Astrocyte (in vitro differentiated cells and primary cell): ENCODE results near the gene EXOC4. TPM values are rescaled to one million over a fixed set of nuclear protein-coding genes. Genes with fewer than 3 reads are reported as not detected.
A peak's percentile ranks its signal among the peaks of the same experiment; 100 is the strongest.

Experiments used
- DNase-seq: peaks from one replicate; pipeline ENCODE4 v3.0.0-alpha.2; 2010; ENCODE audit warnings: low read depth
- FAIRE-seq: peaks from 2 replicates; lab custom pipeline; 2011; peaks lifted over from hg19 to GRCh38; lab: Jason Lieb, UNC
- H2AFZ ChIP-seq: 2 replicates; pipeline ENCODE4 v1.6.0; 2012; ENCODE audit warnings: low read depth, low read length, inconsistent platforms
- H3K27ac ChIP-seq: 2 replicates; pipeline ENCODE4 v1.5.1; 2011; ENCODE audit warnings: low read depth, low read length, inconsistent platforms
- H3K27me3 ChIP-seq: 2 replicates; pipeline ENCODE4 v1.6.0; 2011; ENCODE audit warnings: low read length, inconsistent platforms; ENCODE audit not compliant: insufficient read depth
- H3K36me3 ChIP-seq: 2 replicates; pipeline ENCODE4 v1.5.1; 2011; ENCODE audit warnings: low read length, inconsistent platforms; ENCODE audit not compliant: insufficient read depth
- H3K4me1 ChIP-seq: 2 replicates; pipeline ENCODE4 v1.5.1; 2011; ENCODE audit warnings: low read length, inconsistent platforms; ENCODE audit not compliant: insufficient read depth
- H3K4me2 ChIP-seq: 2 replicates; pipeline ENCODE4 v1.6.0; 2012; ENCODE audit warnings: low read length, inconsistent platforms
- H3K4me3 ChIP-seq: 2 replicates; pipeline ENCODE4 v1.5.1; 2011; ENCODE audit warnings: low read depth, mild to moderate bottlenecking, low read length, inconsistent platforms; ENCODE audit not compliant: insufficient read depth
- H3K79me2 ChIP-seq: 2 replicates; pipeline ENCODE4 v1.6.0; 2012; ENCODE audit warnings: mild to moderate bottlenecking, low read length, inconsistent platforms; ENCODE audit not compliant: insufficient read depth
- H3K9ac ChIP-seq: 2 replicates; pipeline ENCODE4 v1.6.0; 2012; ENCODE audit warnings: mild to moderate bottlenecking, low read length, inconsistent platforms
- H3K9me3 ChIP-seq: 2 replicates; pipeline ENCODE4 v1.5.1; 2012; ENCODE audit warnings: low read depth, mild to moderate bottlenecking, low read length, inconsistent platforms; ENCODE audit not compliant: insufficient read depth
- H4K20me1 ChIP-seq: 2 replicates; pipeline ENCODE4 v1.6.0; 2012; ENCODE audit warnings: low read length, inconsistent platforms; ENCODE audit not compliant: insufficient read depth
- H3K27ac Mint-ChIP-seq: one replicate; pipeline ENCODE4 v1.8.0; 2021; ENCODE audit warnings: mild to moderate bottlenecking, mixed read lengths; ENCODE audit not compliant: unreplicated experiment
- H3K27me3 Mint-ChIP-seq: one replicate; pipeline ENCODE4 v1.8.0; 2021; ENCODE audit warnings: low read depth, mixed read lengths; ENCODE audit not compliant: unreplicated experiment
- H3K36me3 Mint-ChIP-seq: one replicate; pipeline ENCODE4 v1.8.0; 2021; ENCODE audit warnings: low read depth, mixed read lengths; ENCODE audit not compliant: unreplicated experiment
- H3K4me1 Mint-ChIP-seq: one replicate; pipeline ENCODE4 v1.8.0; 2021; ENCODE audit warnings: low read depth, mixed read lengths; ENCODE audit not compliant: unreplicated experiment
- H3K4me3 Mint-ChIP-seq: one replicate; pipeline ENCODE4 v1.8.0; 2021; ENCODE audit warnings: mild to moderate bottlenecking, moderate library complexity, mixed read lengths; ENCODE audit not compliant: unreplicated experiment
- H3K9me3 Mint-ChIP-seq: one replicate; pipeline ENCODE4 v1.8.0; 2021; ENCODE audit warnings: mild to moderate bottlenecking, mixed read lengths; ENCODE audit not compliant: unreplicated experiment
- EZH2 ChIP-seq: IDR thresholded peaks from 2 replicates; pipeline ENCODE4 v1.6.1; 2012; ENCODE audit warnings: mild to moderate bottlenecking, low read length, inconsistent platforms; ENCODE audit not compliant: insufficient read depth
- total RNA-seq: library from RNA; stranded (reverse); gene quantifications from 2 replicates; pipeline ENCODE4 v1.2.1, GENCODE V29; 2021
- TF ChIP-seq, protein P1 (sequence below): IDR thresholded peaks from 2 replicates; pipeline ENCODE4 v1.5.1; 2011; ENCODE audit warnings: low read depth, mild to moderate bottlenecking, inconsistent platforms, low read length, moderate library complexity; ENCODE audit not compliant: insufficient read depth

EXOC4 gene
- total RNA-seq, 1 donor from 2014 or later = 57.5 TPM

DNA sequence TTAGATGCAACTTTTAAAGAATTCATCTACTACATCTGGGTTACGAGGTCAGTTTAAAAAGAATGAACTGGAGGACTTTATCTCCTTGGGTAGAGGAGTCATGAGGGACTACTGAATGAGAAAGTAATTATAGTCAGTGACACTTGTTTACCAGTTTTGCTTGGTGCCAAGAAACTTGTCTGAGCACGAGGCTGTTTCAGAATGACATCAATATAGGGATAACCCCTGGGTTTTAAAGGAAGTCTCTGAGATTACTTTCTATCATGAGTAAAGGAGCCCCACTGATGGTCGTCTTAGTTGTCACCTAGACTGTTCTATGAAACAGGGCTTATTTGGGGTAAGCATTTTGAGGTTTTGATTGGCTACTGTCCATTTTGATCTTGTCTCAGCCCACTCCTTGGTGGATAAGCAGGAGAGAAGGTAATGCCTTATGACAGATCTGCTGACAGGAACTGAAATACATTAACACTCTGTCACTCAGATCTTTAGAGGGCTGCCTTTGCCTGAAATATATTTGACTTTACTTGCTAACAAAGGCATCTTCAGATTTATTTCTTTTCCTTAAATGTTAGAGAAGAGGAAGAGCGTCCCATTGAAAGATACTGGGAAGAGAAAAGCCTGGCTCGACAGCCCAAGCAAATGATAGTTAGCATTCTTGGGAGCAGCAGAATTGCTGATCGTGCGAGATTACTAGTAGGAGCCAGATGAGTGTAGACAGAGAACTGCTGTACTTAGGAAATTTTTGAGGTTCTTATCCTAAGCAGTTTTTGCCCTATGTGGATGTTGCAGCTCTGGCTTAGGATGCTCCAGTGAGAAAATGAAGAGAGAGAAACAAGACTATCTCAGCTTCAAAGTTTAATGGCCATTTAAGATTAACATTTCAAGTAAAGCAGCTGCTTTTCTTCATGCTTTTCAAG, 575.1 kb downstream of the EXOC4 start:
- FAIRE-seq = peak; percentile 23
- TF ChIP-seq, protein P1, sequence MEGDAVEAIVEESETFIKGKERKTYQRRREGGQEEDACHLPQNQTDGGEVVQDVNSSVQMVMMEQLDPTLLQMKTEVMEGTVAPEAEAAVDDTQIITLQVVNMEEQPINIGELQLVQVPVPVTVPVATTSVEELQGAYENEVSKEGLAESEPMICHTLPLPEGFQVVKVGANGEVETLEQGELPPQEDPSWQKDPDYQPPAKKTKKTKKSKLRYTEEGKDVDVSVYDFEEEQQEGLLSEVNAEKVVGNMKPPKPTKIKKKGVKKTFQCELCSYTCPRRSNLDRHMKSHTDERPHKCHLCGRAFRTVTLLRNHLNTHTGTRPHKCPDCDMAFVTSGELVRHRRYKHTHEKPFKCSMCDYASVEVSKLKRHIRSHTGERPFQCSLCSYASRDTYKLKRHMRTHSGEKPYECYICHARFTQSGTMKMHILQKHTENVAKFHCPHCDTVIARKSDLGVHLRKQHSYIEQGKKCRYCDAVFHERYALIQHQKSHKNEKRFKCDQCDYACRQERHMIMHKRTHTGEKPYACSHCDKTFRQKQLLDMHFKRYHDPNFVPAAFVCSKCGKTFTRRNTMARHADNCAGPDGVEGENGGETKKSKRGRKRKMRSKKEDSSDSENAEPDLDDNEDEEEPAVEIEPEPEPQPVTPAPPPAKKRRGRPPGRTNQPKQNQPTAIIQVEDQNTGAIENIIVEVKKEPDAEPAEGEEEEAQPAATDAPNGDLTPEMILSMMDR = no peak
- no peak for TF ChIP-seq EZH2

DNA sequence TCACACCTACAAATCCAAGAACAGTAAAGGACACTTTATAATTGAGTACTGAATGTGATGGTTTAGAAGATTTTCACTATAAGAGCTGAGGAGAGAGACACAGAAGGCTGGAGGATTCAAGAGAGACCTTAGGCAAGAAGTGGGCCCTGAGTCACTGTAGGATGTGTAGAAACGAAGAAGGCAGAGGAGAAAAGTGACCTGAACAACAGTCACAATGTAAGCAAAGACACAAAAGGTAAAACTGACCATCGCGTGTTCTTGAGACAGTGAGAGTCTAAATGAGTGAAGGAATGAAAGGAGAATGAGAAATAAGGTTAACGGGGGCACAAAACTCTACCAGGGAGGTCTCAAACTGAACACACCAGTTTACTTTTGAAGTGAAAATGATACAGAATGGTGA, 576.0 kb downstream of the EXOC4 start:
- no peaks in the 10 kb centered on the region for H3K79me2 ChIP-seq
- peaks cover 9% of the 10 kb centered on the region for H3K4me1 ChIP-seq
- no peaks in the 10 kb centered on the region for H4K20me1 ChIP-seq
- Mint-ChIP-seq H3K4me3 (no peak overlapping the region), H3K27ac (no peak overlapping the region), H3K4me1 (peaks cover 4% of the 10 kb centered on the region), H3K36me3 (peaks cover 1% of the 10 kb centered on the region), H3K27me3 (no peaks in the 10 kb centered on the region), H3K9me3 (no peaks in the 10 kb centered on the region)
- TF ChIP-seq, protein P1 = no peak
- TF ChIP-seq EZH2 = no peak
- H3K4me2 ChIP-seq = peak overlapping the region; percentile 30
- no peak overlapping the region for H2AFZ ChIP-seq
- H3K27ac ChIP-seq = no peak overlapping the region
- FAIRE-seq (no peak), DNase-seq (no peak)
- H3K4me3 ChIP-seq = no peak overlapping the region
- no peaks in the 10 kb centered on the region for H3K36me3 ChIP-seq
- no peaks in the 10 kb centered on the region for H3K9me3 ChIP-seq
- H3K27me3 ChIP-seq = no peaks in the 10 kb centered on the region
- no peak overlapping the region for H3K9ac ChIP-seq

More for the DNA sequence above, 575.1 kb downstream of the EXOC4 start:
- H4K20me1 ChIP-seq = no peaks in the 10 kb centered on the region
- Mint-ChIP-seq H3K27ac (no peak overlapping the region), H3K27me3 (no peaks in the 10 kb centered on the region), H3K4me3 (no peak overlapping the region), H3K36me3 (peaks cover 1% of the 10 kb centered on the region), H3K9me3 (no peaks in the 10 kb centered on the region), H3K4me1 (no peaks in the 10 kb centered on the region)
- H3K36me3 ChIP-seq = no peaks in the 10 kb centered on the region
- H3K79me2 ChIP-seq = no peaks in the 10 kb centered on the region
- no peak overlapping the region for H2AFZ ChIP-seq
- no peaks in the 10 kb centered on the region for H3K27me3 ChIP-seq
- H3K4me2 ChIP-seq = no peak overlapping the region
- H3K27ac ChIP-seq = no peak overlapping the region
- peak; percentile 22 for DNase-seq
- H3K4me1 ChIP-seq = peaks cover 9% of the 10 kb centered on the region
- H3K4me3 ChIP-seq = no peak overlapping the region
- no peak overlapping the region for H3K9ac ChIP-seq
- H3K9me3 ChIP-seq = no peaks in the 10 kb centered on the region
